Retinal pigment epithelial cell (primary cell): Measurements from ENCODE around the gene RGL4.

Source experiments
- DNase-seq: peaks from one replicate; pipeline ENCODE4 v3.0.0-alpha.2; 2010; ENCODE audit warnings: low read depth
- H3K4me3 ChIP-seq: 2 replicates; pipeline ENCODE4 v1.5.1; 2011; ENCODE audit warnings: mild to moderate bottlenecking, low read length, control low read depth, moderate library complexity
- TF ChIP-seq, protein P1 (sequence below): conservative IDR thresholded peaks from 2 replicates; pipeline ENCODE4 v1.5.1; 2011; ENCODE audit warnings: low read depth, low read length, control low read depth, inconsistent platforms

The RGL4 gene

DNA sequence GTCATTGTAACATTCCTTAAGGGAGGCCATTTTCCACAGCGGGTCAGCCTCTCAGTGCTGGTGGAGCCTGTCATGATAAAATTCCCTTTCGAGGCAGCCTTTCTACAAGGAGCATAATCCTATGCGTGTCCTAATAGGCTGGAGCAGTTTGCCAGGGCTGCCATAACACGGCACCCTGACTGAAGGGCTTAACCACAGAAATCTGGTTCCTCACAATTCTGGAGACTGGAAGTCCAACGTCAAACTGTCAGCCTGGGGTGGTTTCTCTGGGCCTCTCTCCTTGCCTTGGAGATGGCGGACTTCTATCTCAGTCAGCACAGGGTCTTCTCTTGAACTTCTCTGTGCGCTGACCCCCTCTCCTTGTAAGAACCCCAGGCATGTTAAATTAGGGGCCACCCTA, 1.4 kb upstream of the RGL4 start:
- no peak overlapping the region for H3K4me3 ChIP-seq
- DNase-seq = no peak
- TF ChIP-seq, protein P1, sequence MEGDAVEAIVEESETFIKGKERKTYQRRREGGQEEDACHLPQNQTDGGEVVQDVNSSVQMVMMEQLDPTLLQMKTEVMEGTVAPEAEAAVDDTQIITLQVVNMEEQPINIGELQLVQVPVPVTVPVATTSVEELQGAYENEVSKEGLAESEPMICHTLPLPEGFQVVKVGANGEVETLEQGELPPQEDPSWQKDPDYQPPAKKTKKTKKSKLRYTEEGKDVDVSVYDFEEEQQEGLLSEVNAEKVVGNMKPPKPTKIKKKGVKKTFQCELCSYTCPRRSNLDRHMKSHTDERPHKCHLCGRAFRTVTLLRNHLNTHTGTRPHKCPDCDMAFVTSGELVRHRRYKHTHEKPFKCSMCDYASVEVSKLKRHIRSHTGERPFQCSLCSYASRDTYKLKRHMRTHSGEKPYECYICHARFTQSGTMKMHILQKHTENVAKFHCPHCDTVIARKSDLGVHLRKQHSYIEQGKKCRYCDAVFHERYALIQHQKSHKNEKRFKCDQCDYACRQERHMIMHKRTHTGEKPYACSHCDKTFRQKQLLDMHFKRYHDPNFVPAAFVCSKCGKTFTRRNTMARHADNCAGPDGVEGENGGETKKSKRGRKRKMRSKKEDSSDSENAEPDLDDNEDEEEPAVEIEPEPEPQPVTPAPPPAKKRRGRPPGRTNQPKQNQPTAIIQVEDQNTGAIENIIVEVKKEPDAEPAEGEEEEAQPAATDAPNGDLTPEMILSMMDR = no peak

DNA sequence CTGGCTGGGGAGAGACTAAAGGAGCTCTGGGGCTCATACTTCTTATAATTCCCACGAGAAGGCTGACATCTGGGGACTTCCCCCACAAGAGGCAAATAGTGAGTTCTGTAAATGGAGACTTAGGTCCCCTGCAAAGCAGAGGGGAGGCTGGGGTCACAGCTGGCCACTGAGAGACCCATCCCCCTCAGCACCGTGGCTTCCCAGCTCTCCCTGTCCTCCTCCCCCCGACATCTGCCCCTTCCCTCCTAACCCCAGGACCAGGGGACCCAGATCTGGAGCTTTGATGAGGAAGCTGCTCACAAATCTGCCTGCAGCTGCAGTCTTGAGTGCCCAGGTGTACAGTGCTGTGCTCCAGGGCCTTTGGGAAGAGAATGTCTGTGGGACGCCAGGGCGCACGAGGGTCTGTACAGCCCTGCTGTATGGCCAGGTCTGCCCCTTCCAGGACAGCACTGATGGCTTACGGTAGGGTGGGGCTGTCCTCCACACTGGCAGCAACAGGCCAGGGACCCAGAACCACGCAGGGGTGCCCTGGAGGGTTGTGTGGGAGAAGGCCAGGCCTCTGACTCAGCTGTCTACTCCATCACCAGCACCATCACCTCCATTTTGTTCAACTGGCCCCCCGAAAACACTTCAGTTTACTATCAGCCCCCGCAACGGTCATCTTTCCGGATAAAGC, 1.1 kb downstream of the RGL4 start:
- no peak for DNase-seq
- TF ChIP-seq, protein P1 = no peak
- H3K4me3 ChIP-seq = no peak overlapping the region

GRCh38 chr22:23692598-23693291, 1.9 kb downstream of the RGL4 start:
- TF ChIP-seq, protein P1 = no peak
- H3K4me3 ChIP-seq = no peak overlapping the region
- no peak for DNase-seq

GRCh38 chr22:23693979-23694680, 3.3 kb downstream of the RGL4 start:
- H3K4me3 ChIP-seq = no peak overlapping the region
- DNase-seq = no peak
- TF ChIP-seq, protein P1 = no peak

- TF ChIP-seq, protein P1 = no peak
- no peak for DNase-seq
- no peak overlapping the region for H3K4me3 ChIP-seq
Observed at GRCh38 chr22:23695141-23695540, 4.3 kb downstream of the RGL4 start.

DNA sequence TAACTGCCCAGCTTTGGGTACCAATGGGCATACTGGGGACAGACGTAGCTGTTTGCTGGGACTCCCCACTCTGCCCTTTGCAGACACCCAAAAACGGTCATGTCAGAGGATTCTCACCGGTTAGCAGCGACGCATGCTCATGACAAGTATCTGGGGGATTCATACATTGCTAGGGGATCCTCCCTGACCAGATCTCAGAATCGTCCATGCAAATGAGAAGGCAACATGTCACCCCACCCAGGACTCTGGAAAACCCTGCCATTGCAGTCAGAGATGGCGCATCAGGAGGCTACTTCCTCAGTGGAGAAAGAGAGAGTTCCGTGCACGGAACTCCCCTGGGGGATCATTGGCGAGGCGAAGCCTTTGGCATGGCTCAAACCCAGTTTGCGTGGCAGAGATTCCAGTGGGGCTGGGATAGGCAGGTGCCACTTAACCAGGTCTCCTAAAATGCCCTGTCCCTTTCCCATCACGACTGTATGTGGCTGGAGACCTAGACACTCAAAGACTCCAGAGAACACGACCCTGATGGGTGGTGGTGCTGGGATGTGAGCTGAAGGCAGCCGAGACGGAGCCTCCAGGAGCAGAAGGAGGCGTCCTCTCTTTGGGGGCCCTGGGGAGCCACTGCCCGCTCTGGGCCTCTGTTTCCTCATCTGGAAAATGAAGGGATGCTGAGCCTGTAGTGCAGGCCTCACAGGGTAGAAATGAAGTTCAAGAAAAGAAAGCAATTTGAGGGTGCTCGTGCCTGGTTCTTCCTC, 4.9 kb downstream of the RGL4 start:
- DNase-seq = no peak

More for the DNA sequence above, 4.9 kb downstream of the RGL4 start:
- TF ChIP-seq, protein P1 = no peak
- H3K4me3 ChIP-seq = no peak overlapping the region
